B cell (primary cell): ENCODE data around the gene PLEKHA7. TPM values are rescaled to one million over a fixed set of nuclear protein-coding genes. Genes with fewer than 3 reads are reported as not detected.

Experiments
- ATAC-seq: fragments of 200-7000 bp; cut with Tn5 transposase; one replicate; pipeline ENCODE4 v1.10.0; 2021; ENCODE audit warnings: low read depth, mild to moderate bottlenecking, moderate number of reproducible peaks, moderate library complexity
- CTCF ChIA-PET: fragments of 350-600 bp; sonication (Branson Sonifier 250); formaldehyde crosslinking; loops from one replicate; lab custom pipeline; 2021; ENCODE audit warnings: antibody characterized with exemption, inconsistent platforms; lab: Charles Lee
- POLR2A ChIA-PET: fragments of 350-600 bp; sonication (Branson Sonifier 250); formaldehyde crosslinking; loops from one replicate; lab custom pipeline; 2021; ENCODE audit warnings: antibody characterized with exemption; lab: Charles Lee
- DNase-seq: peaks from one replicate; pipeline ENCODE4 v3.0.0; 2013
- H2AFZ ChIP-seq: 2 replicates; pipeline ENCODE4 v1.6.1; 2012; ENCODE audit warnings: mild to moderate bottlenecking, low read depth, low read length; ENCODE audit not compliant: insufficient read depth, poor library complexity, severe bottlenecking
- H3K27ac ChIP-seq, 2 donors: 1 replicate in 1 of 2; 2 replicates in 1 of 2; pipeline ENCODE4 v1.5.1; 2012 to 2013; ENCODE audit warnings: low read length in 2 of 2, mild to moderate bottlenecking in 2 of 2, moderate library complexity in 1 of 2
- H3K27me3 ChIP-seq, 4 experiments: fragments of 200-600 bp in 1 of 4; sonication (generic) in 1 of 4; replicated peaks in 1 of 4; 1 replicate in 2 of 4; 2 replicates in 2 of 4; pipeline versions ENCODE4 v1.6.1 to v1.7.0; 2013 to 2016; ENCODE audit warnings: low read length in 3 of 4, mild to moderate bottlenecking in 2 of 4, mixed read lengths in 1 of 4, moderate library complexity in 1 of 4; ENCODE audit not compliant: insufficient read depth in 4 of 4, control insufficient read depth in 3 of 4; ENCODE audit errors: control extremely low read depth in 1 of 4
- H3K36me3 ChIP-seq, 2 experiments: replicated peaks in 1 of 2; 1 replicate in 1 of 2; 2 replicates in 1 of 2; pipeline versions ENCODE4 v1.6.1 to v1.7.1; 2013; ENCODE audit warnings: low read length in 1 of 2; ENCODE audit not compliant: insufficient read depth in 2 of 2, control insufficient read depth in 1 of 2; ENCODE audit errors: control extremely low read depth in 1 of 2, extremely low read depth in 1 of 2
- H3K4me1 ChIP-seq, 2 donors: fragments of 200-600 bp in 1 of 2; sonication (generic) in 1 of 2; 1 replicate in 1 of 2; 2 replicates in 1 of 2; pipeline versions ENCODE4 v1.5.1 to v1.6.1; 2013 to 2017; ENCODE audit warnings: low read length in 2 of 2; ENCODE audit not compliant: control insufficient read depth in 2 of 2, insufficient read depth in 2 of 2
- H3K4me2 ChIP-seq: replicated peaks from 2 replicates; pipeline ENCODE3; 2012; ENCODE audit warnings: mild to moderate bottlenecking, low read depth, low read length; ENCODE audit not compliant: poor library complexity, severe bottlenecking
- H3K4me3 ChIP-seq, 5 experiments: fragments of 200-600 bp in 1 of 5; sonication (generic) in 1 of 5; 1 replicate in 3 of 5; 2 replicates in 2 of 5; pipeline versions ENCODE4 v1.5.1 to v1.7.0; 2011 to 2016; ENCODE audit warnings: low read length in 4 of 5, mild to moderate bottlenecking in 4 of 5, low read depth in 2 of 5, control low read depth in 1 of 5, moderate library complexity in 1 of 5; ENCODE audit not compliant: insufficient read depth in 1 of 5; ENCODE audit errors: control extremely low read depth in 1 of 5, extremely low read depth in 1 of 5
- H3K79me2 ChIP-seq: fragments of 200-600 bp; sonication (generic); one replicate; pipeline ENCODE4 v1.6.0; 2016; ENCODE audit warnings: low read length; ENCODE audit not compliant: control insufficient read depth, insufficient read depth
- H3K9ac ChIP-seq: fragments of 200-600 bp; sonication (generic); 2 replicates; pipeline ENCODE4 v1.6.1; 2017; ENCODE audit warnings: mild to moderate bottlenecking, low read length, moderate library complexity
- H3K9me3 ChIP-seq, 3 donors: one replicate each; pipeline versions ENCODE4 v1.6.1 to v1.7.1; 2013; ENCODE audit warnings: low read length in 2 of 3; ENCODE audit not compliant: control insufficient read depth in 2 of 3, insufficient read depth in 1 of 3; ENCODE audit errors: control extremely low read depth in 1 of 3
- H4K20me1 ChIP-seq: 2 replicates; pipeline ENCODE4 v1.6.0; 2012; ENCODE audit warnings: mild to moderate bottlenecking, low read length; ENCODE audit not compliant: insufficient read depth, control insufficient read depth, poor library complexity, severe bottlenecking
- H3K27ac Mint-ChIP-seq: one replicate; pipeline ENCODE4 v1.8.0; 2021; ENCODE audit warnings: mixed read lengths
- H3K27me3 Mint-ChIP-seq: one replicate; pipeline ENCODE4 v1.8.0; 2021; ENCODE audit warnings: mixed read lengths
- H3K4me1 Mint-ChIP-seq: one replicate; pipeline ENCODE4 v1.8.0; 2021; ENCODE audit warnings: mixed read lengths
- H3K4me3 Mint-ChIP-seq: one replicate; pipeline ENCODE4 v1.8.0; 2021; ENCODE audit warnings: mixed read lengths
- H3K9me3 Mint-ChIP-seq: one replicate; pipeline ENCODE4 v1.8.0; 2022; ENCODE audit warnings: mixed read lengths; ENCODE audit not compliant: insufficient read depth
- CTCF ChIP-seq: fragments of 200-600 bp; IDR thresholded peaks from one replicate; pipeline ENCODE4 v1.8.0; 2022; ENCODE audit warnings: antibody characterized with exemption, mild to moderate bottlenecking
- EZH2 ChIP-seq: IDR thresholded peaks from 2 replicates; pipeline ENCODE4 v1.6.1; 2012; ENCODE audit warnings: borderline replicate concordance, low read depth, mild to moderate bottlenecking, moderate library complexity, low read length; ENCODE audit not compliant: insufficient read depth, poor library complexity, severe bottlenecking
- WGBS: methylation state at CpG from one replicate; pipeline ENCODE4 v1.1.5; 2013; ENCODE audit warnings: missing lambda C conversion rate; ENCODE audit not compliant: insufficient coverage; 5-methylcytosine and 5-hydroxymethylcytosine counted together
- intact Hi-C: fragments of 100-400 bp; cut with micrococcal nuclease; formaldehyde crosslinking; loops from one replicate; pipeline ENCODE4 v1.10.0; 2022
- polyA plus RNA-seq: library from polyadenylated mRNA; depleted of rRNA; stranded (reverse); fragments of >200 nt; gene quantifications from 2 replicates; pipeline ENCODE4 v1.2.3, GENCODE V29; 2012
- total RNA-seq, 2 donors: library from RNA; stranded (reverse); fragments of 120-200 nt in 1 of 2; gene quantifications; 1 replicate in 1 of 2; 2 replicates in 1 of 2; pipeline versions ENCODE4 v1.2.3 to v1.2.4, GENCODE V29; 2013 to 2022

The PLEKHA7 gene
- total and polyA plus RNA-seq, 2 donors (not counting 1 experiment from before 2014, with no cell fraction given) = 1.7 to 8.2 TPM

GRCh38 chr11:16781936-16782919 lies 232.0 kb downstream of the PLEKHA7 start:
- H3K4me1 ChIP-seq = no peaks in the 10 kb centered on the region
- POLR2A ChIA-PET = no interaction called here
- no peak overlapping the region for H2AFZ ChIP-seq
- intact Hi-C loops = no loop called here
- no peaks in the 10 kb centered on the region for H3K9me3 ChIP-seq
- CTCF ChIA-PET = interaction anchor here (0.9 to 6.1 kb wide), 3 partner anchors 11 to 281 kb away, joined by 3 to 41 read pairs (median 3); no protein-coding TSS in a partner anchor
- DNase-seq (no peak), ATAC-seq (no peak)
- H3K4me1 Mint-ChIP-seq = no peaks in the 10 kb centered on the region
- no peaks in the 10 kb centered on the region for H3K79me2 ChIP-seq
- no peak overlapping the region for H3K4me3 Mint-ChIP-seq
- no peaks in the 10 kb centered on the region for H3K9me3 Mint-ChIP-seq
- H3K27ac Mint-ChIP-seq = no peak overlapping the region
- TF ChIP-seq CTCF = no peak
- no peak for TF ChIP-seq EZH2
- H3K36me3 ChIP-seq = no peaks in the 10 kb centered on the region
- no peaks in the 10 kb centered on the region for H4K20me1 ChIP-seq
- no peaks in the 10 kb centered on the region for H3K27me3 ChIP-seq
- H3K4me2 ChIP-seq = no peak overlapping the region
- WGBS = 91% methylated on average over 10 of the region's 11 CpGs
- H3K27ac ChIP-seq = no peak overlapping the region
- no peak overlapping the region for H3K9ac ChIP-seq
- H3K27me3 Mint-ChIP-seq = no peaks in the 10 kb centered on the region
- no peak overlapping the region for H3K4me3 ChIP-seq
